Epithelial cell of proximal tubule (primary cell): ENCODE measurements around the gene TEFM. TPM values are rescaled to one million over a fixed set of nuclear protein-coding genes. Genes with fewer than 3 reads are reported as not detected.

Source experiments
- DNase-seq: peaks from one replicate; pipeline ENCODE4 v3.0.0-alpha.2; 2011; ENCODE audit warnings: low read depth
- H3K4me3 ChIP-seq: 2 replicates; pipeline ENCODE4 v1.5.1; 2011; ENCODE audit warnings: low read depth, mild to moderate bottlenecking, low read length
- total RNA-seq: library from RNA; depleted of rRNA; stranded (reverse); fragments of >200 nt; gene quantifications from 2 replicates; pipeline ENCODE4 v1.2.3, GENCODE V29; 2015
- TF ChIP-seq, protein P1 (sequence below): conservative IDR thresholded peaks from 2 replicates; pipeline ENCODE4 v1.5.1; 2012; ENCODE audit warnings: low read depth, mild to moderate bottlenecking, low read length

TEFM gene
- total RNA-seq, 1 donor from 2014 or later = 7.8 TPM

DNA sequence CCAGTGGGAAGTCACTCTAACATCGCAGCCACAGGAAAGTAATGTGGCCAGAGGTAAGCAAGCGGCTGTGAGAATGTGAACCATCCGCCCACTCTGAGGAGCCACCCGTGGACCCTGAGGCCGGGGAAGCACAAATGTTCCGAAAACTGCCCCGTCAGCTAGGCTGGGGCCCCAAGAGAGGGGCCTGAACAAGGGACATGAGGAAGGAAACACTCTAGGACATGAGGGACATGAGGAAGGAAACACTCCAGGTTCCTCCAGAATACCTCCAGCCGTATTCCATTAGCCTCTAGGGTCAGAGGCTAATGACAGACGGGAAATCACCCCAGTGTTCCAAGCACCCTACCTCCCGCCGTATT lies 317 bp downstream of the TEFM start:
- peak; percentile 12 for DNase-seq
- TF ChIP-seq, protein P1, sequence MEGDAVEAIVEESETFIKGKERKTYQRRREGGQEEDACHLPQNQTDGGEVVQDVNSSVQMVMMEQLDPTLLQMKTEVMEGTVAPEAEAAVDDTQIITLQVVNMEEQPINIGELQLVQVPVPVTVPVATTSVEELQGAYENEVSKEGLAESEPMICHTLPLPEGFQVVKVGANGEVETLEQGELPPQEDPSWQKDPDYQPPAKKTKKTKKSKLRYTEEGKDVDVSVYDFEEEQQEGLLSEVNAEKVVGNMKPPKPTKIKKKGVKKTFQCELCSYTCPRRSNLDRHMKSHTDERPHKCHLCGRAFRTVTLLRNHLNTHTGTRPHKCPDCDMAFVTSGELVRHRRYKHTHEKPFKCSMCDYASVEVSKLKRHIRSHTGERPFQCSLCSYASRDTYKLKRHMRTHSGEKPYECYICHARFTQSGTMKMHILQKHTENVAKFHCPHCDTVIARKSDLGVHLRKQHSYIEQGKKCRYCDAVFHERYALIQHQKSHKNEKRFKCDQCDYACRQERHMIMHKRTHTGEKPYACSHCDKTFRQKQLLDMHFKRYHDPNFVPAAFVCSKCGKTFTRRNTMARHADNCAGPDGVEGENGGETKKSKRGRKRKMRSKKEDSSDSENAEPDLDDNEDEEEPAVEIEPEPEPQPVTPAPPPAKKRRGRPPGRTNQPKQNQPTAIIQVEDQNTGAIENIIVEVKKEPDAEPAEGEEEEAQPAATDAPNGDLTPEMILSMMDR = no peak
- peak overlapping the region; percentile 99 for H3K4me3 ChIP-seq

GRCh38 chr17:30897311-30897710 lies 8.7 kb downstream of the TEFM start:
- TF ChIP-seq, protein P1 = no peak
- H3K4me3 ChIP-seq = no peak overlapping the region
- DNase-seq = no peak

GRCh38 chr17:30894236-30894635 lies 11.8 kb downstream of the TEFM start:
- TF ChIP-seq, protein P1 = no peak
- DNase-seq = no peak
- H3K4me3 ChIP-seq = no peak overlapping the region

DNA sequence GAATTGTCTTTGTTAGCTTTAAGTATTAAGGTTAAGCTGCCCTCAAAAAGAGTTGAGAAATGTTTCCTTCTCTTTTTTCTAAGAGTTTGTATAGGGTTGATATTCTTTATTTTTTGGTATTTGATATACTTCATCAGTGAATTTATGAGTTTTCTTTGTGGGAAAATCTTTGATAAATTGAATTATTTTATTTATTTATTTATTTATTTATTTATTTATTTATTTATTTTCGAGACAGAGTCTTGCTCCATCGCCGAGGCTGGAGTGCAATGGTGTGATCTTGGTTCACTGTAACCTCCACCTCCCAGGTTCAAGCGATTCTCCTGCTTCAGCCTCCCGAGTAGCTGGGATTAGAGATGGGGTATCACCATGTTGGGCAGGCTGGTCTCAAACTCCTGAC lies 19.9 kb downstream of the TEFM start:
- TF ChIP-seq, protein P1 = no peak
- DNase-seq = no peak
- no peak overlapping the region for H3K4me3 ChIP-seq

GRCh38 chr17:30869005-30869404 lies 37.0 kb downstream of the TEFM start:
- TF ChIP-seq, protein P1 = no peak
- no peak overlapping the region for H3K4me3 ChIP-seq
- DNase-seq = no peak

DNA sequence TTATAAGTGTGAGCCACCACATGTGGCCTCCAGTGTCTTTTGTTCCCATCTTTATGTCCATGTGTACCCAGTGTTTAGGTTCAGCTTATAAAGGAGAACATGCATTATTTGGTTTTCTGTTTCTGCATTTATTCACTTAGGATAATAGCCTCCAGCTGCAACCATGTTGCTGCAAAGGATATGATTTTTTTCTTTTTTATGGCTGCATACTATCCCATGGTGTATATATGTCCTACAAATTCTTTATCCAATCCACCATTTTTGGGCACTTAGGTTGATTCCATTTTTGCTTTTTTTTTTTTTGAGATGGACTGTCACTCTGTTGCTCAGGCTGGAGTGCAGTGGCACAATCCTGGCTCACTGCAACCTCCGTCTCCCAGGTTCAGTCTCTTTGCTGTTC lies 41.4 kb downstream of the TEFM start:
- TF ChIP-seq, protein P1 = no peak
- H3K4me3 ChIP-seq = no peak overlapping the region
- DNase-seq = no peak

DNA sequence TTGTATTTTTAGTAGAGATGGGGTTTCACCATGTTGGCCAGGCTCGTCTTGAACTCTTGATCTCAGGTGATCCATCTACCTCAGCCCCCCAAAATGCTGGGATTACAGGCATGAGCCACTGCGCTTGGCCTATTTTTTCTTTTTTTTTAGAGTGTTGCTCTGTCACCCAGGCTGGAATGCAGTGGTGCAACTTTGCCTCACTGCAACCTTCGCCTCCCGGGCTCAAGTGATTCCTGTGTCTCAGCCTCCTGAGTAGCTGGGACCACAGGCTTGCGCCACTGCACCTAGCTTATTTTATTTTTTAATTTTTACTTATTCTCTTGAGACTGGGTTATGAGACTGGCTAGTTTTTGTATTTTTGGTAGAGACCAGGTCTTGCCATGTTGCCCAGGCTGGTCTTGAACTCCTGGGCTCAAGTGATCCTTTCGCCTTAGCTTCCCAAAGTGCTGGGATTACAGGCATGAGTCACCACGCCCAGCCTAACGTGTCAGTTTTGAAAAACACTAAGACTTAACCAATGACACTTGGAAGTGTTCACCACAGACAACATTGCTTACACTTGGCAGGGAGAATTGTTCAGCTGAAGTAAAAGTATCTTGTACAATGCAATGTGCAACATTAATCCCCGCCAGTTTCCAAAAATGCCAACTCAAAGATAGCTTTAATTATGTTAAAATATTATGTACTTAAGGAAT lies 47.3 kb downstream of the TEFM start:
- H3K4me3 ChIP-seq = no peak overlapping the region
- no peak for DNase-seq
- TF ChIP-seq, protein P1 = no peak
